ENCODE results near the gene FANCB. TPM values are rescaled to one million over a fixed set of nuclear protein-coding genes. Genes with fewer than 3 reads are reported as not detected.

The FANCB gene
- total RNA-seq, 6 experiments from 2014 or later, result 0.09 to 0.99 (median 0.27) TPM

DNA sequence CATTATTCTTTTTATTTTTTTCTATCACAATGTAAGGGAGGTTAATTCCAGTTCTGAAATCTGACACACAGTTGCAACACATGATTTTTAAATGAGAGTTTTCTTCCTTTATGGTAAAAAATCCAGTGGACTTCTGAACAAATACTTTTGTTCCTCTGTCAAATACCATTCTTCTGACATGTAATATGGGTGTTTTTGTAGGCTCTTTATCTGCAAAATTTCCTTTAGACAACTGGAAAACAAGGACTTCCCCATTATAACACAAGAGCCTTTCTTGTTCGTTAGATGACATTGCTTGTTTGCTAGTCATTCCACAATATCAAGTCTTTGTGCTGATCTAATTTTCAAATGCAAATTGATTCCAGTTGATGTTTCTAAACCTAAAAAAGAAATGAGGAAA lies 7.7 kb downstream of the FANCB start:
- H3K36me3 ChIP-seq, result no peaks in the 10 kb centered on the region
- H3K27me3 ChIP-seq, result no peaks in the 10 kb centered on the region
- no peaks in the 10 kb centered on the region for H3K9me3 ChIP-seq
- intact Hi-C loops (cut with DNase I), result no loop called here
- TF ChIP-seq CTCF (IDR thresholded peaks at IDR 0.05), result no peak
- TF ChIP-seq POLR2A (IDR thresholded peaks at IDR 0.05), result no peak
- no peak for ATAC-seq
- 64% methylated on average over 1 of the region's 1 CpG for WGBS (ENCODE audit: insufficient coverage, low coverage, low lambda C conversion rate, missing lambda C conversion rate)
- H3K4me1 ChIP-seq, result no peaks in the 10 kb centered on the region
- H3K4me3 ChIP-seq, result no peak overlapping the region
- DNase-seq, result no peak
- no peak overlapping the region for H3K27ac ChIP-seq

DNA sequence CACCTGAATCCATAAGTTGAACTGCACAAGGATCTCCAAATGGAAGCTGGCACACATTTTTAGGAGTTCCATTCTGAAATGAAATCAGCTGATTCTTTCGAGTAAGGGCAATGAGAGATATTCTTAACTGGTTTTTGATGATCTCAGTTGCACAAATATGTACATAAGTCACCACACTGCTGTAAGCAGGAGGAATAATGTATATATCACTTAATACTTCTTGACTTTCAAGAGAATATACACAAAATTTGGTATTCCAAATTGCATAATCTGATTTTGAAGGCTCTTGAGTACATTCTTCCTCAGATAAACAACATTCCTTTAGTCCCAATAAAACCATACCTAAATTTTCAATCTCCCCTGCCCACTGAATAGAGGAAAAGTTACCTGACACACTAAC lies 8.2 kb downstream of the FANCB start:
- WGBS (ENCODE audit: insufficient coverage, low coverage, low lambda C conversion rate, missing lambda C conversion rate), result 56% methylated on average over 1 of the region's 1 CpG
- TF ChIP-seq CTCF (IDR thresholded peaks at IDR 0.05) (no peak), POLR2A (IDR thresholded peaks at IDR 0.05) (no peak)
- no peaks in the 10 kb centered on the region for H3K9me3 ChIP-seq
- no peaks in the 10 kb centered on the region for H3K36me3 ChIP-seq
- H3K27me3 ChIP-seq, result no peaks in the 10 kb centered on the region
- no peak for DNase-seq
- no peaks in the 10 kb centered on the region for H3K4me1 ChIP-seq
- H3K4me3 ChIP-seq, result no peak overlapping the region
- ATAC-seq, result no peak
- no peak overlapping the region for H3K27ac ChIP-seq
- intact Hi-C loops (cut with DNase I), result no loop called here

GRCh38 chrX:14851526-14851925 lies 21.3 kb downstream of the FANCB start:
- Histone ChIP-seq H3K27me3 (no peaks in the 10 kb centered on the region), H3K4me3 (no peak overlapping the region), H3K27ac (no peak overlapping the region), H3K9me3 (peaks cover 0 to under 1% (median 0%) of the 10 kb centered on the region in 4 donors), H3K36me3 (no peaks in the 10 kb centered on the region), H3K4me1 (no peaks in the 10 kb centered on the region)
- TF ChIP-seq CTCF (IDR thresholded peaks at IDR 0.05) (no peak), POLR2A (IDR thresholded peaks at IDR 0.05) (no peak)
- ATAC-seq (no peak), DNase-seq (no peak)
- intact Hi-C loops (cut with DNase I), result no loop called here
- 28% methylated on average over 2 of the region's 3 CpGs for WGBS (ENCODE audit: insufficient coverage, low coverage, low lambda C conversion rate, missing lambda C conversion rate)

GRCh38 chrX:14843666-14844065 lies 29.2 kb downstream of the FANCB start:
- no peak overlapping the region for H3K27ac ChIP-seq
- WGBS (ENCODE audit: insufficient coverage, low coverage, low lambda C conversion rate, missing lambda C conversion rate), result 61% methylated on average over 4 of the region's 4 CpGs
- H3K9me3 ChIP-seq, result peaks cover 0 to 6% (median 0%) of the 10 kb centered on the region in 4 donors
- H3K4me3 ChIP-seq, result no peak overlapping the region
- no peaks in the 10 kb centered on the region for H3K27me3 ChIP-seq
- H3K4me1 ChIP-seq, result no peaks in the 10 kb centered on the region
- no peaks in the 10 kb centered on the region for H3K36me3 ChIP-seq
- TF ChIP-seq CTCF (IDR thresholded peaks at IDR 0.05) (no peak), POLR2A (IDR thresholded peaks at IDR 0.05) (no peak)
- intact Hi-C loops (cut with DNase I), result no loop called here
- DNase-seq (no peak), ATAC-seq (no peak)

DNA sequence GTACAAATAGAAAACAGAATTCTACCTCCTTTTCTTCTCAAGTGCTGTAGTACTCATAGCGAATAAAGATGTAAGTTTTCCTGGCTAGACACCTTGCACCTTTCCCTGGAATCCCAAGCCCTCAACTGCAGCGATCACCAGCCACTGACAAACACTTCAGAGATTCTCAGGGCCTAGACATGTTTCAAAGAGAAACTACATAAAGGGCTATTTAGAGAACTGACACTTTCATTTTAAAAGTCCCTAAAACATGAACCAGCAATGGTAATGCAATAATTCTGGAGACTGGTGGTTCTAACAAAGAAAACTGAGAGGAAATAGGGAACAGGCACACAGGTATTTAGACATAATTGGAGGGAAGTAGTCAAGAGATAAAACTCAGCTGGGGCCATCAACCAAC lies 35.7 kb downstream of the FANCB start:
- TF ChIP-seq POLR2A (IDR thresholded peaks at IDR 0.05), result no peak
- no peak for TF ChIP-seq CTCF (IDR thresholded peaks at IDR 0.05)
- 71% methylated on average over 2 of the region's 2 CpGs for WGBS (ENCODE audit: insufficient coverage, low coverage, low lambda C conversion rate, missing lambda C conversion rate)
- Histone ChIP-seq H3K36me3 (no peaks in the 10 kb centered on the region), H3K4me3 (no peak overlapping the region), H3K27ac (no peak overlapping the region), H3K4me1 (no peaks in the 10 kb centered on the region), H3K9me3 (no peaks in the 10 kb centered on the region), H3K27me3 (no peaks in the 10 kb centered on the region)
- DNase-seq, result no peak
- intact Hi-C loops (cut with DNase I), result no loop called here
- no peak for ATAC-seq
